Naive thymus-derived CD4-positive, alpha-beta T cell (primary cell): ENCODE data around the gene DIDO1. TPM values are rescaled to one million over a fixed set of nuclear protein-coding genes. Genes with fewer than 3 reads are reported as not detected.
A peak's percentile ranks its signal among the peaks of the same experiment; 100 is the strongest.

Experiments used
- ATAC-seq: fragments of 150-1000 bp; cut with Tn5 transposase; 2 replicates; pipeline ENCODE4 v1.10.0; 2021; ENCODE audit warnings: mild to moderate bottlenecking, moderate library complexity
- CTCF ChIA-PET: fragments of 350-600 bp; sonication (Branson Sonifier 250); formaldehyde crosslinking; loops from one replicate; lab custom pipeline; 2021; ENCODE audit warnings: antibody characterized with exemption; lab: Charles Lee
- POLR2A ChIA-PET: fragments of 350-600 bp; sonication (Branson Sonifier 250); formaldehyde crosslinking; loops from one replicate; lab custom pipeline; 2021; ENCODE audit warnings: antibody characterized with exemption, inconsistent platforms; lab: Charles Lee
- DNase-seq, 9 donors: peaks; one replicate each; pipeline versions ENCODE4 v3.0.0 to v3.0.0-alpha.2; 2020 to 2022; ENCODE audit warnings: mixed read lengths in 1 of 9
- H3K27ac ChIP-seq: one replicate; pipeline ENCODE4 v1.7.0; 2013; ENCODE audit warnings: mild to moderate bottlenecking, low read depth, low read length, moderate library complexity
- H3K27me3 ChIP-seq, 2 donors: one replicate each; pipeline ENCODE4 v1.7.0; 2013; ENCODE audit warnings: low read length in 2 of 2, mild to moderate bottlenecking in 2 of 2, moderate library complexity in 2 of 2; ENCODE audit not compliant: control insufficient read depth in 2 of 2, insufficient read depth in 2 of 2
- H3K36me3 ChIP-seq, 3 experiments: 1 replicate in 2 of 3; 2 replicates in 1 of 3; pipeline ENCODE4 v1.7.0; 2013; ENCODE audit warnings: low read length in 3 of 3, mild to moderate bottlenecking in 3 of 3, moderate library complexity in 1 of 3; ENCODE audit not compliant: insufficient read depth in 3 of 3, control insufficient read depth in 2 of 3
- H3K4me1 ChIP-seq, 2 donors: one replicate each; pipeline ENCODE4 v1.7.0; 2013; ENCODE audit warnings: low read length in 2 of 2, mild to moderate bottlenecking in 2 of 2, moderate library complexity in 1 of 2; ENCODE audit not compliant: control insufficient read depth in 2 of 2, insufficient read depth in 2 of 2
- H3K4me3 ChIP-seq: 2 replicates; pipeline ENCODE4 v1.7.0; 2013; ENCODE audit warnings: mild to moderate bottlenecking, low read length
- H3K9me3 ChIP-seq, 3 experiments: 1 replicate in 2 of 3; 2 replicates in 1 of 3; pipeline ENCODE4 v1.7.0; 2013; ENCODE audit warnings: low read length in 3 of 3; ENCODE audit not compliant: control insufficient read depth in 2 of 3
- H3K27ac Mint-ChIP-seq, 9 donors: one replicate each; pipeline ENCODE4 v1.8.0; 2020 to 2022; ENCODE audit warnings: mixed read lengths in 9 of 9, mild to moderate bottlenecking in 8 of 9, moderate library complexity in 5 of 9, inconsistent platforms in 2 of 9
- H3K27me3 Mint-ChIP-seq, 5 donors: one replicate each; pipeline ENCODE4 v1.8.0; 2021 to 2022; ENCODE audit warnings: mixed read lengths in 5 of 5, mild to moderate bottlenecking in 1 of 5
- H3K36me3 Mint-ChIP-seq, 5 donors: one replicate each; pipeline ENCODE4 v1.8.0; 2020 to 2022; ENCODE audit warnings: mixed read lengths in 5 of 5, mild to moderate bottlenecking in 3 of 5, inconsistent platforms in 1 of 5
- H3K4me1 Mint-ChIP-seq, 7 donors: one replicate each; pipeline ENCODE4 v1.8.0; 2020 to 2022; ENCODE audit warnings: mixed read lengths in 7 of 7, mild to moderate bottlenecking in 3 of 7, inconsistent platforms in 1 of 7
- H3K4me3 Mint-ChIP-seq, 10 donors: one replicate each; pipeline ENCODE4 v1.8.0; 2020 to 2022; ENCODE audit warnings: mild to moderate bottlenecking in 10 of 10, mixed read lengths in 10 of 10, moderate library complexity in 6 of 10, inconsistent platforms in 2 of 10
- H3K9me3 Mint-ChIP-seq, 11 donors: one replicate each; pipeline ENCODE4 v1.8.0; 2020 to 2022; ENCODE audit warnings: mixed read lengths in 11 of 11, mild to moderate bottlenecking in 4 of 11, inconsistent platforms in 1 of 11, moderate library complexity in 1 of 11
- intact Hi-C, 2 donors: fragments of 100-400 bp; cut with micrococcal nuclease; formaldehyde crosslinking; loops; one replicate each; pipeline ENCODE4 v1.15.1; 2023
- polyA plus RNA-seq, 2 donors: library from polyadenylated mRNA; unstranded; fragments of 300-500 nt; fragmentation: Illumina TruSeq; gene quantifications; one replicate each; pipeline ENCODE4 v1.2.3, GENCODE V29; 2021
- total RNA-seq, 6 experiments: library from RNA in 5 of 6; stranded (reverse) in 5 of 6; gene quantifications; 1 replicate in 5 of 6; 2 replicates in 1 of 6; pipeline ENCODE4 v1.2.3 and lab custom pipeline; 2021 to 2026

The DIDO1 gene
- total and polyA plus RNA-seq, 7 experiments from 2014 or later, result 36.6 to 139 (median 69.2) TPM

DNA sequence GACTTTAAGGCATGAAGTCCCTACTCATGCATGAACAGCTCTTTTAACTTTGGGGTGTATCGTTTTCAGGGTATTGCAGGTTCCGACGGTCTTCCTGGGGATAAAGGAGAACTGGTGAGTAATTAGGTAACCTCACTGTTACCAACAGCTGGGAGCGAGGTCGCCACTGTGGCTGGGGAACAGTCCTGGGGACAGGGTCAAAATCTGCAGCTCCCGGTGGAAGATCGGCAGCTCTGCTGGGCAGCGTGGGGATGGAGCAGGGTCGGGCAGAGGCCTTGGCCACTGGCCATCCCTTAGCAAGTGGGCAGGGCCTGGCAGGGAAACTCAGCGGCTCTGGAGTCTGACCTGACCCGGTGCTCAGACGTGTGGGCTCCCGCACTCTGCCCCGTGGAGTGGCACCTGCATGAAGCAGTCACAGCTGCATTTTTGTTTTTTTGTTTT lies 93.3 kb downstream of the DIDO1 start:
- no peak overlapping the region for H3K27ac ChIP-seq
- H3K4me1 ChIP-seq, result no peaks in the 10 kb centered on the region
- H3K27me3 Mint-ChIP-seq, result peaks cover 0 to 5% (median 0%) of the 10 kb centered on the region in 5 donors
- ChIA-PET CTCF (interaction anchor here (0.7 kb wide), 1 partner anchor 196 kb away, joined by 3 read pairs; no protein-coding TSS in a partner anchor), POLR2A (no interaction called here)
- peak overlapping the region in 3 of 10 donors; percentile 2 to 49 (median 19) for H3K4me3 Mint-ChIP-seq
- no peaks in the 10 kb centered on the region for H3K9me3 Mint-ChIP-seq
- H3K27me3 ChIP-seq, result no peaks in the 10 kb centered on the region
- no peaks in the 10 kb centered on the region for H3K36me3 ChIP-seq
- H3K36me3 Mint-ChIP-seq, result no peaks in the 10 kb centered on the region
- no peak for ATAC-seq
- H3K9me3 ChIP-seq, result no peaks in the 10 kb centered on the region
- H3K4me3 ChIP-seq, result no peak overlapping the region
- peak overlapping the region in 4 of 9 donors; percentile 23 to 79 (median 56) for H3K27ac Mint-ChIP-seq
- intact Hi-C loops, result no loop called here
- H3K4me1 Mint-ChIP-seq, result peaks cover 0 to 16% (median 12%) of the 10 kb centered on the region in 7 donors
- DNase-seq, result no peak

DNA sequence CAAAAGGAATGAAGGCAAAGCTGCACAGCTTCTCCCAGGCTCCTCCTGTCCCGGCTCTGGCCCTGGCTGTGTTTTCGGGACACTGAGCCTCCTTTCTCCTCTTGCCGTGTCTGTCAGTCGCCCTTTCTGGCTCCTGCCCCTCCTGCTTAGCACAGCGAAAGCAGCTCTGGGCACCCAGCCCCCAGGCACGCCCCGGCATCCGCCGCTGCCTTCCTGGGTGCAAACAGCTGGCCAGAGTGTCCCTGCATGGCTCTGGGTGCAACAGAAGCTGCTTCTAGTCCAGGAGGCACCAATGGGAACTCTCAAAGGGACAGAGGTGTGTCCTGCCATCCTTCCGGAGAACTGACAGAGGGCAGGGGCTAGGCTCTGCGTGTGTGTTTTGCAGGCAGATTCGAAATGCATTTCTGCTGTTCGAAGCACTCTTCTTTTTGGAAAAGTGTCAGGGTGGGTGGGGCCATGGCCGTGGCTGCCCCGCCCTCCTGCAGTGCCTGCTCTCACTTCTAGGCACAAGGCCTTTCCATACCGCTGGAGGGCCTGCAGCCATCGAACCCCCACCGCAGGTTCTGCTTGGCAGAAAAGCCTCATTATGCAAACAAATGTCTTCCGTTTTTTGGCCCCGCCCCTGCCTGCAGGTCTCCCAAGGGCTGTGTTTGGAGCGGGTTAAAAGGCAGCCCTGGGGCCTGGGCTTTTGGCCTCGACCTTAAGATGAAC lies 93.9 kb downstream of the DIDO1 start:
- Histone ChIP-seq H3K36me3 (no peaks in the 10 kb centered on the region), H3K27ac (no peak overlapping the region), H3K27me3 (no peaks in the 10 kb centered on the region), H3K4me3 (no peak overlapping the region), H3K9me3 (no peaks in the 10 kb centered on the region), H3K4me1 (no peaks in the 10 kb centered on the region)
- Mint-ChIP-seq H3K9me3 (no peaks in the 10 kb centered on the region), H3K4me1 (peaks cover 0 to 16% (median 12%) of the 10 kb centered on the region in 7 donors), H3K27me3 (peaks cover 0 to 5% (median 0%) of the 10 kb centered on the region in 5 donors), H3K27ac (peak overlapping the region in 3 of 9 donors; percentile 43 to 79 (median 72)), H3K4me3 (peak overlapping the region in 4 of 10 donors; percentile 2 to 52 (median 34)), H3K36me3 (no peaks in the 10 kb centered on the region)
- intact Hi-C loops, result no loop called here
- ChIA-PET POLR2A (no interaction called here), CTCF (interaction anchor here (0.7 kb wide), 1 partner anchor 196 kb away, joined by 3 read pairs; no protein-coding TSS in a partner anchor)
- peak; percentile 24 for ATAC-seq
- DNase-seq, result no peak

DNA sequence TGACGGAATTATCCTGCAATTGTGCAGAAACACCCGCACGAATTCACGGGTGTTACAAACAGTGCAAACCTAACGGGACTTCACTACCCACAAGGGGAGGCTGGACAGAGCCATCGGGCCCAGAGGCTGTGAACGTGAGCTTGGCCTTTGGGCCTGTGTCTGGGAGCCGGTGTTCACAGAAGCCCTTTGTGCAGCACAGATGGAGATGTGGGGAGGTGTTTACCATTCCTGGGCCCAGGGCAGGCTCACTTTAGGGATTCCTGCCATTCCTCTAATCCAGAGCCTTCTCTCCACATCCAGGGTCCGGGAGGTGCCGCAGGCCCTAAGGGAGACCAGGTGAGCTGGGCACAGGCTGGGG lies 94.5 kb downstream of the DIDO1 start:
- H3K36me3 Mint-ChIP-seq, result no peaks in the 10 kb centered on the region
- CTCF ChIA-PET, result no interaction called here
- H3K4me3 Mint-ChIP-seq, result no peak overlapping the region
- no peak overlapping the region for H3K4me3 ChIP-seq
- H3K9me3 Mint-ChIP-seq, result no peaks in the 10 kb centered on the region
- no peak for DNase-seq
- H3K4me1 ChIP-seq, result no peaks in the 10 kb centered on the region
- no peaks in the 10 kb centered on the region for H3K36me3 ChIP-seq
- H3K27me3 Mint-ChIP-seq, result peaks cover 0 to 5% (median 0%) of the 10 kb centered on the region in 5 donors
- intact Hi-C loops, result no loop called here
- H3K27ac Mint-ChIP-seq, result peak overlapping the region in 2 of 9 donors; percentile 21 to 22
- no peak for ATAC-seq
- POLR2A ChIA-PET, result no interaction called here
- H3K27me3 ChIP-seq, result no peaks in the 10 kb centered on the region
- no peak overlapping the region for H3K27ac ChIP-seq
- H3K4me1 Mint-ChIP-seq, result peaks cover 0 to 16% (median 12%) of the 10 kb centered on the region in 7 donors
- no peaks in the 10 kb centered on the region for H3K9me3 ChIP-seq

DNA sequence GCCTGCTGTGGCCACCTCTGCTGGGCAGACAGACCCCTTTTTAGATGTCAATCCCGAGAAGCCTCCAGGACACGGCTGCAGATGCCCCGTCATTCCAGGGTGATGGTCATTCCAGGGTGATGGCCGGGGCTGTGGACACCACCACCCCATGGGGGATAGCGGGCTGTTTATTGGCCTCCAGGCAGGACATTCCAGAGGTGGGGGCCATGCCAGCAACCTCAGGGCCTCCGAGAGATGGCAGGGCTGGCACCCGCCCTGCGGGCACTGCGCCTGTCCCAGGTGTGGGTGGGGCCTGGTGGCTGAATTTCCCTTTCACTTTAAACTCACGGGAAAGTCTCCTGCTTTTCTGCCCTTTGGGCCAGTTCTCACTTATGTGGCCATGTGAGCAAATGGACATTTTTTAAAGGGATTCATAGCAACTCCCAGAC lies 94.9 kb downstream of the DIDO1 start:
- H3K4me1 Mint-ChIP-seq, result peaks cover 0 to 16% (median 12%) of the 10 kb centered on the region in 7 donors
- CTCF ChIA-PET, result no interaction called here
- intact Hi-C loops, result no loop called here
- H3K27ac Mint-ChIP-seq, result peak overlapping the region in 1 of 9 donors; percentile 21
- H3K4me1 ChIP-seq, result no peaks in the 10 kb centered on the region
- DNase-seq (no peak), ATAC-seq (no peak)
- no peaks in the 10 kb centered on the region for H3K36me3 Mint-ChIP-seq
- no peak overlapping the region for H3K27ac ChIP-seq
- no peak overlapping the region for H3K4me3 Mint-ChIP-seq
- H3K27me3 Mint-ChIP-seq, result peaks cover 0 to 5% (median 0%) of the 10 kb centered on the region in 5 donors
- no peaks in the 10 kb centered on the region for H3K27me3 ChIP-seq
- POLR2A ChIA-PET, result no interaction called here
- H3K9me3 ChIP-seq, result no peaks in the 10 kb centered on the region
- no peaks in the 10 kb centered on the region for H3K36me3 ChIP-seq
- no peak overlapping the region for H3K4me3 ChIP-seq
- no peaks in the 10 kb centered on the region for H3K9me3 Mint-ChIP-seq

DNA sequence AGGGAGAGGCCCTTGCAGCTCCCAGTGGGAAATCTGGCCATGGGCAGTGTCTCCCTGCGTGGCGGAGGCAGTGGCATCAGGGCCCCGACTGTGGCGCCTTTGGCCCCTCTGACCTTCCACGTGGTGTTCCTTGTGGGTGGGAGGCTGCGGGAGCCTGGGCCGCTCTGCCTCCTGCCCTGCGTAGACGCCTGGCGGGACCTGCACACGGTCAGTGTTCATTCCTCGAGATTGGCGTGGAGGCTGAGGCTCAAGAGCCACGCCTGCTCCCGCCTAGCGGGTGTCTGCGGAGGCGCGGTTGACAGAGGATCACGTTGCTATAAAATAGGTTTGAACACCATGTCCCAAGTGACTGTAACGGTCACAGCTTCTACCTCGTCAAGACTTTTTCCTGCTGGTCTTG lies 95.5 kb downstream of the DIDO1 start:
- H3K27ac ChIP-seq, result no peak overlapping the region
- Mint-ChIP-seq H3K4me3 (no peak overlapping the region), H3K27ac (no peak overlapping the region), H3K4me1 (peaks cover 0 to 16% (median 12%) of the 10 kb centered on the region in 7 donors), H3K27me3 (peaks cover 0 to 5% (median 0%) of the 10 kb centered on the region in 5 donors), H3K36me3 (no peaks in the 10 kb centered on the region), H3K9me3 (no peaks in the 10 kb centered on the region)
- H3K9me3 ChIP-seq, result no peaks in the 10 kb centered on the region
- H3K36me3 ChIP-seq, result no peaks in the 10 kb centered on the region
- no peaks in the 10 kb centered on the region for H3K27me3 ChIP-seq
- intact Hi-C loops, result no loop called here
- no peaks in the 10 kb centered on the region for H3K4me1 ChIP-seq
- POLR2A ChIA-PET, result no interaction called here
- ATAC-seq, result no peak
- no peak overlapping the region for H3K4me3 ChIP-seq
- DNase-seq, result no peak
- CTCF ChIA-PET, result no interaction called here

GRCh38 chr20:62830251-62830650 lies 96.1 kb downstream of the DIDO1 start:
- ATAC-seq, result no peak

More at GRCh38 chr20:62830251-62830650, 96.1 kb downstream of the DIDO1 start:
- no peaks in the 10 kb centered on the region for H3K27me3 ChIP-seq
- no peaks in the 10 kb centered on the region for H3K9me3 ChIP-seq
- no peak for DNase-seq
- Mint-ChIP-seq H3K9me3 (no peaks in the 10 kb centered on the region), H3K4me3 (no peak overlapping the region), H3K27ac (no peak overlapping the region), H3K4me1 (peaks cover 0 to 16% (median 12%) of the 10 kb centered on the region in 7 donors), H3K27me3 (peaks cover 0 to 3% (median 0%) of the 10 kb centered on the region in 5 donors), H3K36me3 (no peaks in the 10 kb centered on the region)
- no peak overlapping the region for H3K27ac ChIP-seq
- no peak overlapping the region for H3K4me3 ChIP-seq
- POLR2A ChIA-PET, result no interaction called here
- H3K4me1 ChIP-seq, result no peaks in the 10 kb centered on the region
- CTCF ChIA-PET, result no interaction called here
- intact Hi-C loops, result no loop called here
- H3K36me3 ChIP-seq, result no peaks in the 10 kb centered on the region
